ENCODE results near the gene EXOC8. TPM values are rescaled to one million over a fixed set of nuclear protein-coding genes. Genes with fewer than 3 reads are reported as not detected.

EXOC8 gene
- total and polyA plus RNA-seq, 10 donors = 4.7 to 23.6 (median 20.1) TPM

DNA sequence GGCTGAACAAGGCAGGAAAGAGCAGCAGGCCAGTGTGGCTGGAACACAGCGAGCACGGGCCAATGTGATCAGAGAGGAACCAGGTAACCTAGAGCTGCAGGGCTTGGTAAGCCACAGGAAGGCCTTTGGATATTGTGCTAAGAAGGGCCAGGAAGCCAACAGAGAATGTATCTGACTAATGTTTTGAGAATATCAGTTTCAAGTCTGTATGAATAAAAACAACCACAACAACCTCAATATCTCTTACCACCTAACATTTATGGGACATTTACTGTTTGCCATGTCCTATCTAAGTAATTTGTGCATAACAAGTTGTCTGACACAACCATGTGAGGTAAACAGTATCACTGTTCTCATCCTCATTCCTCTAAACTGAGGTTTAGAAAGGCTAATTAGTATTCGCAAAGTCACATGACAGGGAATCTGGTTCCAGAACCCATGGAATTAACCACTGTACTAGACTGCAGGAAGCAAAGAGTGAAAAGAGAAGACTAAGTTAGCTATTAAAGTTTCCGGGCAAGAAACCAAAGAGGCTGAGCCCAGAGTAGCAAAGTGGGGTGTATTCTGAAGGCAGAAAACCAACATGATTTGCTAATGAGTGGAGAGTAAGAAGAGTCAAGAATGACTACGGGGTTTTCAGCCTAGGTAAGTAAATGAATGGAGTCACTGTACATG, 39.4 kb upstream of the EXOC8 start:
- H3K27ac ChIP-seq = peak overlapping the region in 1 of 8 donors; percentile 40
- intact Hi-C loops (cut with DNase I; ENCODE audit: low total_unique reads) = no loop called here
- DNase-seq = no peak
- no peak overlapping the region for H3K4me3 ChIP-seq
- TF ChIP-seq POLR2A (IDR thresholded peaks at IDR 0.05) (no peak), POLR2AphosphoS5 (IDR thresholded peaks at IDR 0.05) (no peak)
- TF ChIP-seq, protein P1, sequence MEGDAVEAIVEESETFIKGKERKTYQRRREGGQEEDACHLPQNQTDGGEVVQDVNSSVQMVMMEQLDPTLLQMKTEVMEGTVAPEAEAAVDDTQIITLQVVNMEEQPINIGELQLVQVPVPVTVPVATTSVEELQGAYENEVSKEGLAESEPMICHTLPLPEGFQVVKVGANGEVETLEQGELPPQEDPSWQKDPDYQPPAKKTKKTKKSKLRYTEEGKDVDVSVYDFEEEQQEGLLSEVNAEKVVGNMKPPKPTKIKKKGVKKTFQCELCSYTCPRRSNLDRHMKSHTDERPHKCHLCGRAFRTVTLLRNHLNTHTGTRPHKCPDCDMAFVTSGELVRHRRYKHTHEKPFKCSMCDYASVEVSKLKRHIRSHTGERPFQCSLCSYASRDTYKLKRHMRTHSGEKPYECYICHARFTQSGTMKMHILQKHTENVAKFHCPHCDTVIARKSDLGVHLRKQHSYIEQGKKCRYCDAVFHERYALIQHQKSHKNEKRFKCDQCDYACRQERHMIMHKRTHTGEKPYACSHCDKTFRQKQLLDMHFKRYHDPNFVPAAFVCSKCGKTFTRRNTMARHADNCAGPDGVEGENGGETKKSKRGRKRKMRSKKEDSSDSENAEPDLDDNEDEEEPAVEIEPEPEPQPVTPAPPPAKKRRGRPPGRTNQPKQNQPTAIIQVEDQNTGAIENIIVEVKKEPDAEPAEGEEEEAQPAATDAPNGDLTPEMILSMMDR (IDR thresholded peaks at IDR 0.05 in 8 of 11, conservative IDR thresholded peaks at IDR 0.05 in 3 of 11) = no peak
- H3K36me3 ChIP-seq = peaks cover 0 to under 1% (median 0%) of the 10 kb centered on the region in 6 donors
- H3K27me3 ChIP-seq (replicated peaks in 1 of 7) = no peaks in the 10 kb centered on the region
- WGBS, 5 donors = 54 to 74% (median 64%) methylated on average over 5 of the region's 5 CpGs
- peaks cover 3 to 66% (median 30%) of the 10 kb centered on the region in 6 donors for H3K4me1 ChIP-seq
- no peaks in the 10 kb centered on the region for H3K9me3 ChIP-seq

DNA sequence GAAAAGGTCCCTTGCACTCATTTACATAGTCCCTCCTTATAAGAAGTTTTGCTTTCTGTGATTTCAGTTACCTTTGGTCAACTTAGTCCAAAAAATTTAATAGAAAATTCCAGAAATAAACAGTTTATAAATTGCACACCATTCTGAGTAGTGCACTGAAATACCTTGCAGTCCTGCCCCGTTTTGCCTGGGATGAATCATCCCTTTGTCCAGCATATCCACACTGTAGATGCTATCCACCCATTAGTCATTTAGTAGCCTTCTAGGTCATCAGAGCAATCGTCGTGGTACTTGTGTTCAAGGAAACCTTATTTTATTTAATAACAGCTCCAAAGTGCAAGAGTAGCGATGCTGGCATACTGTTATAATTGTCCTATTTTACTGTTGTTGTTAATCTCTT, 38.4 kb upstream of the EXOC8 start:
- H3K36me3 ChIP-seq = peaks cover 0 to 6% (median 0%) of the 10 kb centered on the region in 6 donors
- WGBS, 5 donors = 60 to 95% (median 80%) methylated on average over 4 of the region's 4 CpGs
- no peaks in the 10 kb centered on the region for H3K9me3 ChIP-seq
- no peak for TF ChIP-seq POLR2A (IDR thresholded peaks at IDR 0.05)
- TF ChIP-seq POLR2AphosphoS5 (IDR thresholded peaks at IDR 0.05) = no peak
- TF ChIP-seq, protein P1 (IDR thresholded peaks at IDR 0.05 in 8 of 11, conservative IDR thresholded peaks at IDR 0.05 in 3 of 11) = no peak
- no peak overlapping the region for H3K4me3 ChIP-seq
- no peaks in the 10 kb centered on the region for H3K27me3 ChIP-seq (replicated peaks in 1 of 7)
- no peak for DNase-seq
- no peak overlapping the region for H3K27ac ChIP-seq
- intact Hi-C loops (cut with DNase I; ENCODE audit: low total_unique reads) = no loop called here
- H3K4me1 ChIP-seq = peaks cover 0 to 57% (median 26%) of the 10 kb centered on the region in 6 donors

DNA sequence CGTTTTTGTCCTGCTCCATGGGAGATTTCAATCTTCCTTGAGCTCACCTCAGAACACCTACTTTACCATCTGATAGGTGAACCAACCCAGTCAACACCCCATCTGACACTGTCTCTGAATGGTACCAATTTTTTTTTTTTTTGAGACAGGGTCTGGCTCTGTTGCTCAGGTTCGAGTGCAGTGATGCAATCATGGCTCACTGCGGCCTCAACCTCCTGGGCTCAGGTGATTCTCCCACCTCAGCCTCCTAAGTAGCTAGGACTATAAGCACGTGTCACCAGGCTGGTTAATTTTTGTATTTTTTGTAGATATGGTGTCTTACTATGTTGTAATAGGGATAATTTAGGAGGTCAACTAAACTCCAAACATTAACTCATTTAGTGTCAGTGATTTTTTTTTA, 36.7 kb upstream of the EXOC8 start:
- peaks cover 0 to 23% (median 6%) of the 10 kb centered on the region in 6 donors for H3K36me3 ChIP-seq
- no peaks in the 10 kb centered on the region for H3K9me3 ChIP-seq
- H3K27ac ChIP-seq = no peak overlapping the region
- no peaks in the 10 kb centered on the region for H3K27me3 ChIP-seq (replicated peaks in 1 of 7)
- WGBS, 5 donors = 87 to 94% (median 90%) methylated on average over 4 of the region's 4 CpGs
- no peak for TF ChIP-seq POLR2AphosphoS5 (IDR thresholded peaks at IDR 0.05)
- peaks cover 0 to 42% (median 23%) of the 10 kb centered on the region in 6 donors for H3K4me1 ChIP-seq
- intact Hi-C loops (cut with DNase I; ENCODE audit: low total_unique reads) = no loop called here
- DNase-seq = no peak
- H3K4me3 ChIP-seq = no peak overlapping the region

DNA sequence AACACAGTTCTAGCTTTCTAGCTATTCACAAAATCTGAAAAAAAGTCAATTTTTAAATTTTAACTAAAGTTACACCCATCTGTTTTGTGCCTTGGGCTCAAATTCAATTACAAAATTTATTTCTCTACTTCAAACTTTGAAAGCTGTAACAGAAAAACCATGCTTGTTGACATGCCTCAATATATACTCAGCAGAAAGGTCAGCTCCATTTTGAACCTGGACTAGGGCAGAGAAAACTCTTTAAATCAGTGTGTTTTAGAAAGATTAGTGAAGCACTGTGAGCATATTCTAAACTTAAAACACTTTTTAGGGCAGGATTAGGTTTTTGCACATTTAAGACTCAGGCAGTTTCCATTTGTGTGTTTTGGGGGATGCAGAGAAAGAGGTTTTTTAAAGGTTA, 34.8 kb upstream of the EXOC8 start:
- Histone ChIP-seq H3K36me3 (peaks cover 0 to 42% (median 10%) of the 10 kb centered on the region in 6 donors), H3K27me3 (replicated peaks in 1 of 7) (no peaks in the 10 kb centered on the region), H3K27ac (no peak overlapping the region), H3K4me3 (no peak overlapping the region), H3K9me3 (no peaks in the 10 kb centered on the region), H3K4me1 (peaks cover 0 to 23% (median 12%) of the 10 kb centered on the region in 6 donors)
- no peak for DNase-seq
- intact Hi-C loops (cut with DNase I; ENCODE audit: low total_unique reads) = no loop called here
- no peak for TF ChIP-seq POLR2AphosphoS5 (IDR thresholded peaks at IDR 0.05)
- TF ChIP-seq, protein P1 (IDR thresholded peaks at IDR 0.05 in 8 of 11, conservative IDR thresholded peaks at IDR 0.05 in 3 of 11) = no peak
- no peak for TF ChIP-seq POLR2A (IDR thresholded peaks at IDR 0.05)

Data from spleen (tissue), 11 donors.